Esophagus muscularis mucosa (tissue), 3 donors: ENCODE results near the gene PLSCR2.

Source experiments
- POLR2A ChIP-seq: fragments of 450-650 bp; IDR thresholded peaks from one replicate; pipeline ENCODE4 v1.6.1; 2017; ENCODE audit warnings: antibody characterized with exemption, moderate library complexity, mild to moderate bottlenecking, low read depth
- POLR2AphosphoS5 ChIP-seq, 2 donors: sonication (generic); formaldehyde crosslinking; IDR thresholded peaks; one replicate each; pipeline ENCODE4 v1.6.1; 2017; ENCODE audit warnings: antibody characterized with exemption in 2 of 2
- TF ChIP-seq, protein P1 (sequence below), 3 experiments: fragments of 200-600 bp in 2 of 3; fragments of 450-650 bp in 1 of 3; sonication (generic) in 2 of 3; IDR thresholded peaks; one replicate each; pipeline ENCODE4 v1.5.1; 2017 to 2019; ENCODE audit warnings: antibody characterized with exemption in 3 of 3, mild to moderate bottlenecking in 2 of 3, moderate library complexity in 1 of 3

DNA sequence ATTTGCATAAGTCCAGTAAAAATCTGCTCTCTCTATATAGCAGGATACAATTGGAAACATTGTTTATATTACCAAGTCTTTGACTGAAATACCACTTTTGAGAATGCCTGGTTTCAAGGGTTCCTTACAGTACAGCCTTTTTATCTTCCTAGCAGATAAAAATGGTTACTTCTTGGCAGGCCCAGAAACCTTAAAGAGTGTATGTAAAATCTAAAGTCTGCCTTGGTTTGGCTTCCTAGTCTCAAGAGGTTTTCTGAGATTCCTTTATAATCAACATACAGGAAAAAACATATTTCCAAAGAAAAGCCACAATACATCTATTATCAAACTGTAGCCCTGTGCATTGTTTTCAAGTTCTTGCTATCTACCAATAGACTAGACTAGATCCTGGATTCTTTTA, 84.6 kb downstream of the PLSCR2 start:
- TF ChIP-seq, protein P1, sequence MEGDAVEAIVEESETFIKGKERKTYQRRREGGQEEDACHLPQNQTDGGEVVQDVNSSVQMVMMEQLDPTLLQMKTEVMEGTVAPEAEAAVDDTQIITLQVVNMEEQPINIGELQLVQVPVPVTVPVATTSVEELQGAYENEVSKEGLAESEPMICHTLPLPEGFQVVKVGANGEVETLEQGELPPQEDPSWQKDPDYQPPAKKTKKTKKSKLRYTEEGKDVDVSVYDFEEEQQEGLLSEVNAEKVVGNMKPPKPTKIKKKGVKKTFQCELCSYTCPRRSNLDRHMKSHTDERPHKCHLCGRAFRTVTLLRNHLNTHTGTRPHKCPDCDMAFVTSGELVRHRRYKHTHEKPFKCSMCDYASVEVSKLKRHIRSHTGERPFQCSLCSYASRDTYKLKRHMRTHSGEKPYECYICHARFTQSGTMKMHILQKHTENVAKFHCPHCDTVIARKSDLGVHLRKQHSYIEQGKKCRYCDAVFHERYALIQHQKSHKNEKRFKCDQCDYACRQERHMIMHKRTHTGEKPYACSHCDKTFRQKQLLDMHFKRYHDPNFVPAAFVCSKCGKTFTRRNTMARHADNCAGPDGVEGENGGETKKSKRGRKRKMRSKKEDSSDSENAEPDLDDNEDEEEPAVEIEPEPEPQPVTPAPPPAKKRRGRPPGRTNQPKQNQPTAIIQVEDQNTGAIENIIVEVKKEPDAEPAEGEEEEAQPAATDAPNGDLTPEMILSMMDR (IDR thresholded peaks at IDR 0.05): no peak
- no peak for TF ChIP-seq POLR2A
- TF ChIP-seq POLR2AphosphoS5 (IDR thresholded peaks at IDR 0.05): no peak
